Measurements from ENCODE around the gene ACP3.

- no peak for TF ChIP-seq CTCF (IDR thresholded peaks at IDR 0.05)
- no peak for TF ChIP-seq POLR2A (IDR thresholded peaks at IDR 0.05)
These were observed 44.2 kb upstream of the ACP3 start for GRCh38 chr3:132273036-132273435.
